HepG2 (cell line): ENCODE results near the gene RCOR1. TPM values are rescaled to one million over a fixed set of nuclear protein-coding genes. Genes with fewer than 3 reads are reported as not detected.
A peak's percentile ranks its signal among the peaks of the same experiment; 100 is the strongest.

Experiments
- ATAC-seq: fragments of 200-7000 bp; cut with Tn5 transposase; 3 replicates; pipeline ENCODE4 v1.9.1; 2020; ENCODE audit warnings: mild to moderate bottlenecking, moderate library complexity
- BruUV-seq: library from RNA; stranded (reverse); fragments of 400-500 nt; replicated peaks from 2 replicates; lab custom pipeline; 2021; lab: Mats Ljungman, UMichigan
- CTCF ChIA-PET: fragments of 300-600 bp; formaldehyde crosslinking; extraction: SDS; loops from one replicate; lab custom pipeline; 2021; ENCODE audit warnings: low total read pairs, inconsistent platforms, low intra/inter-chr PET ratio; lab: Yijun Ruan, JAX
- POLR2A ChIA-PET: fragments of 350-600 bp; sonication (Branson Sonifier 250); formaldehyde crosslinking; loops from one replicate; lab custom pipeline; 2020; ENCODE audit warnings: antibody characterized with exemption, inconsistent platforms; lab: Yijun Ruan, JAX
- DNase-seq: peaks from one replicate; pipeline ENCODE4 v3.0.0-alpha.2; 2015; ENCODE audit warnings: low spot score
- FAIRE-seq: peaks from 3 replicates; lab custom pipeline; 2011; peaks lifted over from hg19 to GRCh38; lab: Jason Lieb, UNC
- H2AFZ ChIP-seq: one replicate; pipeline ENCODE4 v1.6.1; 2011; ENCODE audit warnings: low read length, inconsistent platforms
- H3K27ac ChIP-seq: fragments of 300-600 bp; 3 replicates; pipeline ENCODE4 v1.8.0; 2011; ENCODE audit warnings: mixed run types, mild to moderate bottlenecking, mixed read lengths, low read length, inconsistent platforms; ENCODE audit not compliant: insufficient read depth; ENCODE audit errors: extremely low read length
- H3K27me3 ChIP-seq, 2 experiments: fragments of 200-600 bp in 1 of 2; 2 replicates in 1 of 2; 3 replicates in 1 of 2; pipeline versions ENCODE4 v1.6.0 to v1.8.0; 2011; ENCODE audit warnings: low read length in 2 of 2, mild to moderate bottlenecking in 2 of 2, moderate library complexity in 2 of 2, inconsistent platforms in 1 of 2; ENCODE audit not compliant: insufficient read depth in 2 of 2, control insufficient read depth in 1 of 2
- H3K36me3 ChIP-seq, 2 experiments: fragments of 200-600 bp in 1 of 2; replicated peaks in 1 of 2; 2 replicates in 1 of 2; 3 replicates in 1 of 2; pipeline versions ENCODE4 v1.5.1 to v1.8.0; 2011; ENCODE audit warnings: low read length in 2 of 2, inconsistent platforms in 1 of 2; ENCODE audit not compliant: insufficient read depth in 2 of 2, control insufficient read depth in 1 of 2
- H3K4me1 ChIP-seq: 2 replicates; pipeline ENCODE4 v1.5.1; 2012; ENCODE audit warnings: low read length, inconsistent platforms; ENCODE audit not compliant: insufficient read depth
- H3K4me2 ChIP-seq: 2 replicates; pipeline ENCODE4 v1.6.0; 2011; ENCODE audit warnings: low read depth, low read length, inconsistent platforms
- H3K4me3 ChIP-seq, 3 experiments: fragments of 200-600 bp in 1 of 3; sonication (generic), shearing (Covaris generic) in 1 of 3; replicated peaks in 1 of 3; 2 replicates each; pipeline ENCODE4 v1.5.1; 2011 to 2016; ENCODE audit warnings: low read length in 3 of 3, inconsistent platforms in 2 of 3, low read depth in 2 of 3, mild to moderate bottlenecking in 2 of 3, control low read depth in 1 of 3, mixed read lengths in 1 of 3; ENCODE audit not compliant: insufficient read depth in 1 of 3
- H3K79me2 ChIP-seq: one replicate; pipeline ENCODE4 v1.6.1; 2011; ENCODE audit warnings: low read length, inconsistent platforms; ENCODE audit not compliant: insufficient read depth
- H3K9ac ChIP-seq: 2 replicates; pipeline ENCODE4 v1.6.0; 2011; ENCODE audit warnings: mild to moderate bottlenecking, low read depth, low read length, inconsistent platforms; ENCODE audit not compliant: insufficient read depth
- H3K9me3 ChIP-seq: 2 replicates; pipeline ENCODE4 v1.5.1; 2012; ENCODE audit warnings: mild to moderate bottlenecking, low read length
- H4K20me1 ChIP-seq: 2 replicates; pipeline ENCODE4 v1.6.0; 2011; ENCODE audit warnings: inconsistent platforms, mild to moderate bottlenecking, low read length, moderate library complexity; ENCODE audit not compliant: insufficient read depth
- RBM22 ChIP-seq: fragments of 200-400 bp; formaldehyde crosslinking; optimal IDR thresholded peaks from 2 replicates; pipeline ENCODE3; 2017; ENCODE audit warnings: mild to moderate bottlenecking, low read length, moderate library complexity
- ZBTB1 ChIP-seq: sonication (generic); formaldehyde crosslinking; IDR thresholded peaks from 2 replicates; pipeline ENCODE4 v1.4.0; 2020; ENCODE audit warnings: missing genetic modification reagents, borderline replicate concordance
- ZMYM3 ChIP-seq: sonication (generic); formaldehyde crosslinking; IDR thresholded peaks from 2 replicates; pipeline ENCODE4 v1.5.1; 2020; ENCODE audit warnings: mild to moderate bottlenecking, missing genetic modification reagents
- ZNF768 ChIP-seq: sonication (generic); formaldehyde crosslinking; IDR thresholded peaks from 2 replicates; pipeline ENCODE4 v1.4.0; 2020; ENCODE audit warnings: missing genetic modification reagents
- WGBS: methylation state at CpG from one replicate; pipeline ENCODE4 v1.1.6; 2017; ENCODE audit warnings: low lambda C conversion rate; 5-methylcytosine and 5-hydroxymethylcytosine counted together
- in situ Hi-C: cut with HindIII; loops from 2 replicates; pipeline ENCODE4 v1.10.0; 2017; ENCODE audit warnings: low pct_unique_long_range_greater_than_20kb; ENCODE audit not compliant: extremely low pct_ligation_motif_present
- intact Hi-C: fragments of 100-400 bp; cut with micrococcal nuclease; formaldehyde crosslinking; loops from one replicate; pipeline ENCODE4 v1.10.0; 2022; ENCODE audit not compliant: unreplicated experiment
- polyA plus RNA-seq, 8 experiments: library from polyadenylated mRNA; depleted of rRNA in 3 of 8; stranded (reverse) in 7 of 8; unstranded in 1 of 8; fragments of >200 nt; fragmentation: Illumina TruSeq in 4 of 8; extraction: Trizol in 4 of 8; gene quantifications; 2 replicates each; pipeline versions ENCODE4 v1.2.1 to v1.2.3, GENCODE V29; 2011 to 2016; ENCODE audit warnings: low read depth in 4 of 8, missing spikeins in 1 of 8, mixed read lengths in 1 of 8; ENCODE audit not compliant: insufficient read depth in 1 of 8
- total RNA-seq, 5 experiments: library from RNA; depleted of rRNA; stranded (reverse); fragments of >200 nt; fragmentation: Illumina TruSeq; extraction: Trizol; gene quantifications; 2 replicates each; pipeline ENCODE4 v1.2.3, GENCODE V29; 2016; ENCODE audit warnings: low read depth in 1 of 5
- TF ChIP-seq, protein P1 (sequence below), 2 experiments: sonication (generic) in 1 of 2; formaldehyde crosslinking in 1 of 2; IDR thresholded peaks; 2 replicates each; pipeline versions ENCODE4 v1.5.1 to v1.6.1; 2011 to 2020; ENCODE audit warnings: borderline replicate concordance in 1 of 2, low read depth in 1 of 2, low read length in 1 of 2, mild to moderate bottlenecking in 1 of 2, missing genetic modification reagents in 1 of 2, moderate library complexity in 1 of 2

The RCOR1 gene
- total and polyA plus RNA-seq, 2 of the 13 experiments (the other 11 are each of a cell fraction or from before 2014, with no cell fraction given), result 10.2 to 11.1 TPM

DNA sequence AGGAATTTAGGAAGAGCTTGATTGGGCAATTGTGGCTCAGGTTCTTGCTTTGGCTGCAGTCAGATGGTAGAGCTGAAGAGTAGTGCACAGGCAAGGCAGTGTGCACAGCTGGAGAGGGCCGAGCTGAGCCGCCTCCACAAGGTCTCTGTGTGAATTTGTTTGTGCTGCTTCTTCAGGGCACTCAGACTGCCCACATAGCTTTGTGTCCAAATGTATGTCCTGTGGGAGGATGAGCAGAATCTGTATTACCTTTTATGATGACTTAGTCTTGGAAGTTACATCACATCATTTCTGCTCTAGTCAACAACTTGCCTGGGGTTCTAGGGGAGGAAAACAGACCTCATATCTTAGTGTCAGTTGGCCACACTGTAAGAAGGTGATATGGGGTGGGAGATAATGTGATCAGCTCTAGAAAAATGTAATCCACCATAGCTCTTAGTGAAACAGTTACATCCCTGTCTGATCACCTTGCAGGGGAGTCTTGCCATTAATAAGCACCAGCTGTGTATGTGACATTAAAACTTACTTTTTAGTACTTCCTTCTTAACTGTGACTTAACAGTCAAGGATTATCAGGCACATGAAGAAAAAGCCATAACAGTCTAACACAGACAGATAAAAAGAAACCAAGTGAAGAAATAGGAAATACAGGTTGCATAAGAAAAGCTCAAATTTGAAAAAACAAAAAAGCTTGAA lies 53.4 kb downstream of the RCOR1 start:
- Histone ChIP-seq H3K4me1 (peaks cover 16% of the 10 kb centered on the region; the same call in 1 of the 2 replicates), H3K9ac (no peak overlapping the region), H3K4me2 (no peak overlapping the region), H3K36me3 (0 out of 5 replicates have a peak, but pooled peaks cover 1 to 3% of the 10 kb centered on the region in 2 experiments), H3K79me2 (peaks cover 92% of the 10 kb centered on the region), H3K27me3 (no peaks in the 10 kb centered on the region), H3K27ac (no peak overlapping the region), H3K9me3 (no peaks in the 10 kb centered on the region), H3K4me3 (no peak overlapping the region), H4K20me1 (peaks cover 9% of the 10 kb centered on the region; the same call in 1 of the 2 replicates), H2AFZ (no peak overlapping the region)
- CTCF ChIA-PET, result no interaction called here
- no TSS peak for BruUV-seq
- WGBS, result 72% methylated on average over 2 of the region's 2 CpGs
- POLR2A ChIA-PET, result interaction anchor here (0.7 to 1.3 kb wide), 3 partner anchors 37 to 108 kb away, joined by 3 read pairs; no protein-coding TSS in a partner anchor
- DNase-seq, result no peak
- intact Hi-C loops, result no loop called here
- TF ChIP-seq ZNF768 (CRISPR knock-in tag) (peak; percentile 73), ZMYM3 (no peak)
- TF ChIP-seq, protein P1, sequence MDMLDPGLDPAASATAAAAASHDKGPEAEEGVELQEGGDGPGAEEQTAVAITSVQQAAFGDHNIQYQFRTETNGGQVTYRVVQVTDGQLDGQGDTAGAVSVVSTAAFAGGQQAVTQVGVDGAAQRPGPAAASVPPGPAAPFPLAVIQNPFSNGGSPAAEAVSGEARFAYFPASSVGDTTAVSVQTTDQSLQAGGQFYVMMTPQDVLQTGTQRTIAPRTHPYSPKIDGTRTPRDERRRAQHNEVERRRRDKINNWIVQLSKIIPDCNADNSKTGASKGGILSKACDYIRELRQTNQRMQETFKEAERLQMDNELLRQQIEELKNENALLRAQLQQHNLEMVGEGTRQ (IDR thresholded peaks at IDR 0.05; ENCODE audit: low read depth, low read length), result no peak
- TF ChIP-seq, protein P1 (CRISPR knock-in tag; IDR thresholded peaks at IDR 0.05; ENCODE audit: borderline replicate concordance), result no peak
- in situ Hi-C loops, result no loop called here
- no peak for FAIRE-seq
- no peak for ATAC-seq

DNA sequence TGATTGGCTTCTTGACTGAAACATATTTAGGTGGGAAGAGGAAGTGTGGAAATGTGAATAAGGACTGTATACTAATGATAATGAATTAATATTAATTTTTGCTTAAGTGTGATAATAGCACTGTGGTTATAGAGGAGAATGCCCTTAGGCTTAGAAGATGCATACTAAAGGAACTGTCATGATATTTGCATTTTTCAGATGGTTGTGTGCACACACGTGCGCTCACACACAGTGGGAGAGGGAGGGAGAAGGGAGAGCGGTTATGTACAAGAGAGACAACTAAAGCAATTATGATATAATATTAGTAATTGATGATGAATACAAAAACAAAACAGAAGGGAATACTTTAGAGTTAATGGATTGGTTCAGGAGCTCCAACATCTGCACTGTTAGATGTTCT lies 54.2 kb downstream of the RCOR1 start:
- H3K27me3 ChIP-seq, result no peaks in the 10 kb centered on the region
- CTCF ChIA-PET, result no interaction called here
- H3K36me3 ChIP-seq, result 0 out of 5 replicates have a peak, but pooled peaks cover 1 to 3% of the 10 kb centered on the region in 2 experiments
- POLR2A ChIA-PET, result interaction anchor here (0.7 kb wide), 1 partner anchor 107 kb away, joined by 3 read pairs; no protein-coding TSS in a partner anchor
- H4K20me1 ChIP-seq, result peaks cover 9% of the 10 kb centered on the region; the same call in 1 of the 2 replicates
- H3K27ac ChIP-seq, result no peak overlapping the region
- TF ChIP-seq ZBTB1, result no peak
- TF ChIP-seq RBM22, result no peak
- FAIRE-seq (no peak), DNase-seq (no peak), ATAC-seq (no peak)
- H3K9me3 ChIP-seq, result no peaks in the 10 kb centered on the region
- H3K4me3 ChIP-seq, result no peak overlapping the region
- peaks cover 17% of the 10 kb centered on the region; the same call in 1 of the 2 replicates for H3K4me1 ChIP-seq
- H3K79me2 ChIP-seq, result peaks cover 90% of the 10 kb centered on the region
- H3K9ac ChIP-seq, result no peak overlapping the region
- 96% methylated on average over 3 of the region's 3 CpGs for WGBS
- H3K4me2 ChIP-seq, result no peak overlapping the region
- in situ Hi-C loops, result no loop called here
- H2AFZ ChIP-seq, result no peak overlapping the region
- BruUV-seq, result no TSS peak
- intact Hi-C loops, result no loop called here
